ENCODE data around the gene BAIAP2.

The BAIAP2 gene

DNA sequence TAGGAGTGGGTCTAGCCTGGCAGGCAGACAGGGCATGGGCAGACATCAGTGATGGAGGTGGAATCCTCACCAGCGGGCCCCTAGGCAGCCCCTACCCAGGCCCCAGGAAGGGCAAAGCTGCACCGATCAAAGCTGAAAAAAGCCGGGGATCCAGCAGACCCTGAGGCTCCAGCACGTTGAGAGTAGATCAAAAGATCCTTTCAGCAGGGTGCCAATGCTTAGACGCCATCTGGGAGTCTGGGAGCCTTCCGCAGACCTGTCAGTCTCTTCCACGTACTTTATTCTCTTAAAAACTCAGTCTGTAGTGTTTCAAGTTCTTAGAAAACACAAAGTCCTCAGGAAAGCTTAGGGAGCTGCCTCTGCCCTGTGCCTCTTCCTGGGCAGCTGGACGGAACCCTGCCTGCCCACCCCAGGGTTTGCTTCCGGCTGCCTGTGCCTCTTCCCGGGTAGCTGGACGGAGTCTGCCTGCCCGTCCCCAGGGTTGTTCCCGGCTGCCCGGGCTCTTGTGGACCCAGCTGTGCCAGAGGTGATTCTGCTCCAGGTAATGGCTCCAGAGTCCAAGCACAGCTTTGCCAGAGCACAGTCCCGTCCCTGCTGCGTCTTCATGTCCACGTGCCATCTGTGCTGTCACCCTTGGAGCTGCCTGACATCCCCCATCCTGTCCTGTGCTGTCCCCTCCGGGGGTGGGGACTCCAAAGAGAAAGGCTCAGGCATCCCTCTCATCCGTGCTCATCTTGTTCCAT, 79.6 kb downstream of the BAIAP2 start:
- no peak for DNase-seq

DNA sequence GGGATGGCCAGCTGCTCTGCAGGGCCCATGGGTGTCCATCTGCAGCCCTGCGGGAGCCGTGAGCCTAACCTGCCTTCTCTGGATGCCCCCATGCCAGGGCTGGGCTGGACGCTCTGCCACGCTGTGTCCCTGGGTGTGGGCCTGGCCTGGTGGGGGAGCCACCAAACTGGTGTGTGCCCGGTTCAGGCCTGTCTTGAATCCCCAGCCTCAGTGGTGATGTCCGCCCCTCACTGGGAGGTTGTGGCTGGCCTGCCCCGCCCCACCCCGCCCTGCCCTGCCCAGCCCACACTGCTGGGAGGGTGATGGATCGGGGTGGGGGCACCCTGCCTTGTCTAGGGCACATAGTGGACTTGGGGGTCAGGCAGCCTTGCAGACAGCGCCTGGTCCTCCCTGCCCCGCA, 80.3 kb downstream of the BAIAP2 start:
- no peak for DNase-seq

DNA sequence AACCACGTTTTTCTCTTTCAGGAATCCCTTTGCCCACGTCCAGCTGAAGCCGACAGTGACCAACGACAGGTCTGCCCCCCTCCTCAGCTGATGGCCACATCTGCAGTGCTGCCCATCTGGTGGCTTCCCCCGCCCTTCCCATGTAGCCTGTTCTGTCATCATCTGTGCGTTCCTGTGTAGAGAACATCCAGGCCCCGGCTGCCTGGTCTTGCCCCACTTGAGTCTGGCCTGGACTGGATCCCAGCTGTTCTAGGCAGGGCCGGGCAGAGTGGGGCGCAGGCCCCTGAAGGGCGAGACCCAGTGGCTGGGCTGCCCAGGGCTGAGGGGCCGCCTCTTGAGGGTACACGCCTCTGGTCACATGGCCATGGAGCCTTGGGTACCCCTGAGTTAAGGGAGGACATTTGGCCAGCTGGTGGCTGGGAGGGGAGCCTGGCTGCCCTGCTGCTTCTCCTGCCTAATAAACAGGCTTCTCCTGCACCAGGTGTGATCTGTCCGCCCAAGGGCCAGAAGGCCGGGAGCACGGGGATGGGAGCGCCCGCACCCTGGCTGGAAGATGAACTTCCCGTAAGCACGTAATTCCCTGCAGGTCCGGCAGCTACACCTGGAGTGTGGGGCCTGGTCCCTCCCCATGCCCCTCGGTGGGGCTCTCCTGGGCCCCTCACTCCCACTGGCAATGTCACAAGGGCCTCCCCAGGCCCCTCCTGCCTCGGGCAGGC, 81.0 kb downstream of the BAIAP2 start:
- DNase-seq: no peak

DNA sequence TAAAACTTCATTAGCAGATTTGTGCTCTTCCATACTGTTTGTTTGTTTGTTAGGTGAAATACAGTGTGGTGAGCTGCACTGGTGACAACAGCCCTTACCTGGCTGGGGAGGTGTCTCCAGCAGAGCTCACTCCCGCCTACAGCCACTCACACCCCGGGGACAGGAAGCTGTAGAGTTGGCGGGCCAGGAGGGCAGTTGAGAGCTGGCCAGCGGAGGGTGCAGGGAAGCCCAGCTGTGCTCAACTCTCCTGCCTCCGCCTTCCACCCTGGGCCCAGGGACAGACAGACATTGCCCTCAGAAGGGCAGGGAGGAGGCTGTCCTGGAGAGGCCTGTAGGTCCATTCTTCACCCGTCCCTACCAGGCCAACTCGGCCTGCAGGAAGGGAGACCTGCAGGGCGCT, 81.8 kb downstream of the BAIAP2 start:
- DNase-seq: no peak

DNA sequence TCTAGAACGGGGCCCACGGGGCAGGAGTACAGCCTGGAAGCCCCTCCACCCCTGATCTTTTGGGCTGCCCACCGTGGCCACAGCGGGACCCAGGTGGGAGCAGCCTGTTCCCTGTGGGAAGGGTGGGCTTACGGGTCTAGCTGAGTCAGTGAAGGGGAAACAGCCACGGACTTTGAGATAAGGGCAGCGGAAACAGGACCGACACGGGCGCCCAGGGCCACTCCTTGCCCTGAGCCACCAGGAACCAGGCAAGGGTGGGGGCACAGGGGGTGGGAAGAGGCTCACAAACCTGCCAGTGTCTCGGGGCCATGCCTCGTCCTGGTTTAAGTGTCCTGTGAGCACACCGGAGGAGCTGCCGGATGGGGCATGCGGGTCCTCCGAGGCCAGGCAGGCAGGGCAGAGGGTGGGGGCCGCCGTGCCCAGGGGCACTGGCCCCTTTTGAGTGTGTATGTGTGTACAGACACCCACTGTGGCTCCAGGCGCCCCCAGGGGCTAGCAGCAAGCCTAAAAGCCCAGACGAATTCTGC, 82.8 kb downstream of the BAIAP2 start:
- DNase-seq: no peak

DNA sequence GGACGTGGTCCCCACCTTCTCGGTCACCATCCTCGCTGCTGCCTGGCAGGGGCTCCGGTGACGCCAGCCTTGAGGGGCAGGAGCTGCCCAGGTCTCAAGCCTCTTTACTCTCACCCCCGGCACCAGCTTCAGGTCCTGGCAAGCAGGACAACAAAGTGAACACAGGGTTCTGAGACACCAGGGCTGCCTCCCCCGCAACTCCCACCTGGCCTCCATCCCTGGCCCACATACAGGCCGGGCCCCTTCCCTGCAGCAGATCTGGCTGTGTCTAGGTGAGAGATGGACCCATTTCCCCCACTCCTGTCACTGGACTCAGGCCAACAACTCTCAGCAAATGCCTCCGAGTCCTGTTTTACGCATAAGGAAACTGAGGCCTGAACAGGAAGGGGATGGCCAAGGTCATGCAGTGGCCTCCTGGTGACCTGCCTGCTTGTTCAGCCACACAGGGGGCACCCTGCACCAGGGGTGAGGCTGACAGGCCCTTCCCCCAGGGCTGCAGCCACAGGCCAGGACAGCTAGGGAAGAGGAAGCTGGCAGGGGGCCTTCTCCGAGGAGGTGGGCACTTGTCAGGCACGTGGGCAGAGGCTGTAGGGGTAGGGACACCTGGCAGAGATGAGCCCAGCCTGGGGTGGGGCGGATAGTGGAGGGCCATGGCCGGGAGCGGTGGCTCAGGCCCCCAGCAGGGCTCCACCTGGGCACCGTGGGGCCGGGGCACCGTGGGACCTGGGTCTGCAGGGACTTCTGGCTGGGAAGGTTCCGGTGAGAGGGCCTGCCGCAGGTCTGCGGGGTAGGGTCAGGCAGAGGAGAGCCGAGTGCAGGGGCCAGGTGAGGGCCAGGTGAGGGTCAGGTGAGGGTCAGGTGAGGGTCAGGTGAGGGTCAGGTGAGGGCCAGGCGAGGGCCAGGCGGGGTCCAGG, 83.6 kb downstream of the BAIAP2 start:
- DNase-seq: no peak

DNA sequence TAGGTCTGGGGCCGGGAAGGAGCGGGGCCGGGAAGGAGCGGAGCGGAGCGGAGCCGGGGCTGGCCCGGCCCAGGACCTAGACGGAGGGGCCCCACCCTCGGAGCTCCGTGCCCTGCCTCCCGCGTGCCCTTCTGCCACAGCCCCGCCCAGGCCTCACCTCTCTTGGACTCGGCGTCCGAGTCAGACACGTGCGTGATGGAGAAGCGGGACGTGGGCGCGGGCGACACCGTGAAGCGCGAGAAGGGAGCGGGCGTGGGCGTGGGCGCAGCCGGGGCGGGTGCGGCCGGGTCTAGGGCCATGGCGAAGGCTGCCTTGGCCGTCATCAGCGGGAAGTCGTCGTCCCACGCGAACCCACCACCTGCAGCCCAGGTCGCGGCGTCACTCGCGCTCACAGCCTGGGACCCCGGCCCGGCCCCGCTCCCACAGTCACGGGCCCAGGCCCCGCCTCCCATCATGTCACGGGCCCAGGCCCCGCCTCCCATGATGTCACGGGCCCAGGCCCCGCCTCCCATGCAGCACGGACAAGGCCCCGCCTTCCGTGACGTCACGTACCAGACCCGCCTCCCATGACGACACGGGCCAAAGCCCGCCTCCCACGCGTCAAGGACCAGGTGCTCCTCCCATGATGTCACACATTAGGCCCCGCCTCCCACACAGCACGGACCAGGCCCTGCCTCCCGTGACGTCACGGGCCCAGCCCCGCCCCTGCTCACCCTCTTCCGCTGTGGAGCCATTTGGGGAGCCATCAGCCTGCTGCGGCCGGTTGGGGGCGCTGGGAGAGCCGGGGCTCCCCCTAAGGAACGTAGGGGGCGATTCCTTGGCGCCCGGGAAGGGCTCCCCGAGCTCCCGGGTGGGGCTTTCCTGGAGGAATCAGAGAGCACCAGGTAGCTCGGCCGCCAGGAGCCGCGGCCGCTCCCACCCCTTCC, 84.5 kb downstream of the BAIAP2 start:
- DNase-seq: peak; percentile 85

DNA sequence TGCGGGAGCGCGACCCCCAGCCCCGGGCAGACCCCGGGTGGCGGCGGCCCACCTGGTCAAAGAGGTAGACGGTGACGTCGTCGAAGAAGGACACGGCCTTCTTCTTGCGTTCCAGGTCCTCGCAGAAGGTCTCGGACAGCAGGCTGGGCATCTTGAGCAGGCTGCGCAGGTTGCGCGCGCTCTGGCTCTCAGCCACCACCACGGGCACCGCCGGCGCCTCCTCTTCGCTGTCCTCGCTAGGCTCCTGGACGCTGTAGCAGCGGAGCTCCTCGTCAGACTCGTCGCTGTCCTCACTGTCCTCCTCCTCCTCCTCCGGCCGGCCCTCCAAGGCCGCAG, 85.2 kb downstream of the BAIAP2 start:
- DNase-seq: no peak

DNA sequence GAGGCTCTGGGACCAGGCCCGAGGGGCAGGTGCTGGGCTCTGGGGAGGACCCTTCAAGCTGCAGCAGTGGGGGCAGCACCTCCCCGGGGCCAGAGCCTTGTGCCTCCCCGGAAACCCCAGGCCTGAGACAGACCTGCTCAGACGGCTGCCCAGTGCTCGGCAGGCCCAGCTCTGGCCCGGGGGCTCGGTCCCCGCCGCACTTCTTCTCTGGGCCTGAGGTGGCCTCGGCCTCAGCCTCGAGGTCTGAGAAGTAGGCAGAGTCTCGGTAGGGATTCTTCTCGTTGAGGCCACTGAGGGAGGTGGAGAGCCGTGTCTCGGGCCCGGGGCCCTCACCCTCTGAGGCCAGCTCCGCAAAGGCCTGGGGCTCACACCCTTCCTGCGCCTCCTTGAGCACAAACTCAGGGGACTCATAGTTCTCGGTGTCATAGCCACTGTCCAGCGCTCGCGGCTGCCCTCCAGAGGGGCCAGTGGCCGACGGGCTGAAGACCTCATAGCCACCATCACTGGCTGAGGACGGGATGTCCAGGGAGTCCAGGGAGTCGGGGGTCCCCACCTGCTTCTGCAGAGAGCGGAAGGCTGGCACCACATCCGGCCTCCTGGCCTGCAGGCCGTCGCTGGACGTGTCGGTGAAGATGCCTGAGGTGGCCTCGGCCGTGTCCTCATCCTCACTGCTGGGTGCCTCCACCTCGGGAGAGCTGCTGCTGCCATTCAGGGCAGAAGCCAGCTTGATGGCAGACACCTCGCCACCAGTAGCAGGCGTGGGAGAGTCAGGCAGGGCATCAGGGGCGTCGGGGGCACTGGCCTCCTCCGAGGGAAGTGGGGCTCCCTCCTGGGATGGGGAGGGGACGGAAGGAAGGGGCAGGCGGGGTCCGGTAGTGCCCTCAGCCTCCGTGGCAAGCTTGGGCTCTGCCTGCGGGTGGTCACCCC, 86.0 kb downstream of the BAIAP2 start:
- no peak for DNase-seq

DNA sequence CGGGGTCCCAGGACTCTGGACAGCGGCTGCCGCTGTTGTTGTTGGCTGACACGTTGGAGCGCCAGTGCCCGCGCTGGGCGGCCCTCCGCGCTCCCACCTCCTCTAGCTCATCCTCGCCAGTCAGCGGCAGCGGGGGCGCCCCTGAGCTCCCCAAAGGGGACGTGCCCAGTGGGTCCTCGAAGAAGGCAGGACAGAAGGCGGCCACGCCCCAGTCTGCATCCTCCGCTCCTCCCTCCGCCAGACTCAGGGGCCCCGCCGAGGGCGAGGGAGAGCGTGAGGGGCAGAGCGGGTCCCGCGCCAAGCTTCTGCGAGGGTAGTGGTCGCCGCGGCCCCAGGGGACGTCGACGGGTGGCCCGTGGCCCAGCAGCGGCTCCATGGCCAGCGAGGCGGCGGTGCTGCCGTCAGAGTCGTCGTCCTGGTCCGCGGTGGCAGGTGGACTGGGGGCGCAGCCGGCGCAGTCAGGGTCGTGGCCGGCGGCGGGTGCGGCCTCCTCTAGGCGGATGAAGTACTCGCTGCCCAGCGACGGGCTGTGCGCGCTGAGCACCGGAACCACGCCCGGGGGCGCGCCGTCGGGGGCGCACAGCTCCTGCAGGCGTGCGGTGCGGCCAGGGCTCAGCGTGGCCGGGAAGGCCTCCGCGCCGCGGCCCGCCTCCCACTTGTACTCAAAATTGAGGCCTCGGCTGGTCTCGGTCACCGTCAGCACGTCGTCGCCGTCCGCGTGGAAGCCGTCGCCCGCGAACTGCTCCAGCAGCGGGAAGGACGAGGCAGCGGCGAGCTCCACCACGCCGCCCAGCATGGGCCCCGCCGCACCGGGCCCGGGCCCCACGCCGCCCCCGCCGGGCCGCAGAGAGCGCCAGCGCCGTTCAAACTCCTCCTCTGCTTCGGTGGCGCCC, 87.1 kb downstream of the BAIAP2 start:
- no peak for DNase-seq

DNA sequence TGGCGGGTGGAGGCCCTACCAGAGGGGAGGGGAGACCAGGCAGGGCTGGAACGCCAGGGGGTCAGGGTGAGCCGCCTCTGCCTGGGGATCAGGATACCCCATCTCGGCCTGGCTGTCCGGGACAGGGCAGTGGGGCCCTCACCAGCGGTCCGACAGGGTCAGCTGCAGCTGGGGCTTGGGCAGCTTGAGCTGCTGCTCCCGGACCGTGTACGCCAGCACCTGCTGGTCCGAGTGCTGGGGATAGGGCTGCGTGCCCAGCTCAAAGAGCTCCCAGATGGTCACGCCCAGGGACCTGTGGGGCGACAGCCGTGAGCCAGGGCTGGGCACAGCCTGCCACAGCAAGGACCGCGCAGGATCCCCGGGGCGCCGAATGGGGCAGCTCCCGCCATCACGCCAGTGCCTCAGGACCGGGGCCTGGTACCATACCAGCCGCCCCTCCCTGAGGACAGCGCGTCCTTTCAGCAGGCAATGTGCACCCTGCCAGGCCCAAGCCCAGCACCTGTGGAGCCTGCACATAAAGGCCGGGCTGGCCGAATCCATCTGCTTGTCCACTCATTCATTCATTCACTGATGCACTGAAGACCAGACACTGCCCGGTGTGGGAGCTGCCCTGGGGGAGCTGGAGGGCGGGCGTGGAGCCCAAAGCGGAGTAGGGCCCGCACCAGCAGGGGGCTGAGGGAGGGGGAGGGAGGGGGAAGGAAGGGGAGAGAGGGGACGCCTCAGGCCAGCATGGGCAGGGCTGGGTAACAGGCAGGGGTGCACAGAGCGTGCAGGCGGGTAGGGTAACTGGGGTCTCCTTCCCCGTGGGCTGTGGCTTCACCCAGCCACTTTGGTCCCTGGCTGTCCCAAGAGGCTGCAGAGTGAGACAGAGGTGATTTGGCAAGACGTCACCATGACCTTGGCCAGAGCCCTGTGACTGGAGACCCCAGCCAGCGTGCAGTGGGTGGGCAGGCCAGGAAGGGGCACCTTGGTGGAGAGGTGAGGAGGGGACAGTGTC, 88.4 kb downstream of the BAIAP2 start:
- DNase-seq: no peak

DNA sequence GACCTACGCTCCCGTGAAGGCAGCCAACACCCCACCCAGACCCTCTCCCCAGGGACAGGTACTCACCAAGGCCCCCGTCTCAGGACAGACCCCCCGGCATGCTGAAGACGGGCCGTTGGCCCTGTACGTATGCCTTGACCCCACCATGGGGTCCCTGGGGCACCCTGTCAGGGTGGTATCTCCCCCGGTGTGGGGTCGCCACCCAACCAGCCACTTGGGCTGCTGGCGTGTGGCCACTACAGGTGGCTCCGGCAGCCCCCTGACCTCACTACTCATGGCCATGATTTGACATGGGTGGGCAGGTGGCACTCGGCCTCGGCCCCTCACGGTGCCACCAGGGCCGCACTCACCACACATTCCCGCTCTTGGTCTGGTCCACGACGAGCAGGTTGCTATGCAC, 89.4 kb downstream of the BAIAP2 start:
- no peak for DNase-seq

DNA sequence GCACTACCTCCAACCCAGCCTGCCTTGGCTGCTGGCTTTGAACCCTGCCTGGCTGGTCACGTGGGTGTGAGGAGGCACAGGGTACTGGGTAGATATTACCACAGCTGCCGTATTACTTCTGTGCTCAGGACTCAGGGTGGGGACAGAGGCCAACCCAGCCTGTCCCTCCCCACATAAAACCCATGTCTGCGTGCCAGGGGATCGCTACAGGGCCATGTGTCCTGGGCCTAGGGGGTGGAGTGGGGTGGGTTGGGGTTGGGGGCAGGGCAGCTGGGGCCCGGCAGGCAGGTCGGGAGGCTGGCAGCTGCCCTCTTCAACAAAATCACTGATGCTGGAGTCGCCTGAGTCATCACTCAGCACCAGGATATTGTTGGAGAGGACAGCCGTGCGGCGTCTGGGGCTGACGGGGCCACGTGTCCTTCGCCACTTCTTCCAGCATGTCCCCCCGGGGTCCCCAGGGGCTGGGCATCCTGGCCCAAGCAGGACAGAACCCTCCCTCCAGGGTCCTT, 90.7 kb downstream of the BAIAP2 start:
- DNase-seq: no peak

DNA sequence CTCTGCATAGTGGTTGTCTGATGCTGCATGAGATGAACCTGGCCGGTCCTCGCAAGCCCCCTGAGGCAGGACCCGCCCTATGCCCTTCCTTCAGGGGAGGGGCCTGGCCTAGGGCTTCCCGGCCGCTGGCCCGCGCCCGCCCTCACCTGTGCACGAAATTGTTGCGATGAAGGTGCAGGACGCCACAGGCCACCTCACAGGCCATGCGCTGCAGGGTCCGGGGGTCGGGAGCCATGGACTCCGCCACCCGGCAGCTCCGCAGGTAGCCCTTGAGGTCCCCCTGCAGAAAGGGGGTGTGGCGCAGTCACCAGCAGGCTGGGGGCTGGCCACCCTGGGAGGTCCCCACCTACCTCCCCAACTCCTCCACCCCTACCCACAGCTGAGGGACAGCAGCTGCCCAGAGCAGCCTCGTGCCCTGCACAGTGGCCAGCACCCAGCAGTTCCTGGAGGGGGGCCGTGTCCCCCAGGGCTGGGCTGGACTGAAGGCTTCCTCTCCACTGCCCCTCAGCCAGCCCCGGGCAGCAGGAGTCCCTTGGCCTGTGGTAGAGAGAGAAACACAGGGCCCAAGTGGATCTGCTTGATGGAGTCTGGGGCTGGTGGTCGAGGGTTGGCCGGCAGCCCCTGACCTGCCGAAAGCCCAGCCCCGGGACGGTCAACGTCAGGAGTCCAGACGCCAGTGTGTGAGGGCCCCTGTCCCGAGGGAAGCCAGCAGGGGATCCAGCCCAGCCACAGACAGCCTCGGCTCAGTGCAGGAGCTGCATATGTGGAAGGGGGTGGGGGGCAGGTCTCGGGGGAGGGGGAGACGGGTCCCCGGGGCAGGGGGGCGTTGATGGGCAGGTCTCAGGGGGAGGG, 91.6 kb downstream of the BAIAP2 start:
- no peak for DNase-seq

DNA sequence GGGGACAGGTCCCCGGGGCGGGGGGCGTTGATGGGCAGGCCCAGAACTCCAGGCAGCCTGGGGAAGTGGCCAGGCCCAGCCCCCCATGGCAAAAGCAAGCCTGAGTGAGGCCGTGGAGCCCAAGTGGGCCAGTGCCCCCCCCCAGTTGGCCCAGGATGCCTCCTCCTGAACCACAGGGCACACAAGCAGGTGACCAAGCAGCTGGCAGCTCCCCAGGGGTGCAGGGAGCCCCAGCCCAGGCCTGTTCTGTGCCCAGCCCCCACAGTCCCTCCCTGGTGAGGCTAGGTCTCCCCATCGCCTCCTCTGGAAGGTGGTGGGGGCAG, 92.1 kb downstream of the BAIAP2 start:
- DNase-seq: no peak

DNA sequence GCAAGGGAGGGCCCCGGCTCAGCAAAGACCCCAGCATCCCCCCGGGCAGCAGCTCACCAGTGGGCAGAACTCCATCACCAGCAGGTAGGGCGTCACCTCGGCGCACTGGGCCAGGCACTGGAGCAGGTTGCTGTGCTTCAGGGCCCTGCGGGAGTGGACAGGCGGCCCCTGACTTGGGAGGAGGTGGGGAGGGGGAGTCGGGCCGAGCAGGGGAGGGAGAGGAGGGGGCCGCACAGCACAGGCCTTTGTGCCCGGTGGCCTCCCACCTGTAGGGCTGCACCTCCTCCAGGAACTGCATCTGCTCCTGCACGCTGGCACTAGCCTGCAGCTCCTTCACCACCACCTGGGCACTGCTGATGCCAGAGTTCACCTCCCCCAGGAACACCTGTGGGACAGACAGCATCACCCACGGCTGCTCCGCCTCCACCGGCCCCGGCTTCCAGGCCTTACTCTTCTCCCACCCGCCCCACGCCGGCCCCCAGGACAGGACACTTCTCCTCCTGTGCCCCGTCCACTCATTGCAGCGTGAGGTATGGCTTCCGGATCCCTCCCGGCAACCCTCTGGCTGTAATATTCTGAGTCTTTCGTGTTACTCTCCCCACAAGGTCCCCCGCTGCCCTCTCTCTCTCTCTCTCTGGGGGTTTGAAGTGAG, 92.7 kb downstream of the BAIAP2 start:
- no peak for DNase-seq

DNA sequence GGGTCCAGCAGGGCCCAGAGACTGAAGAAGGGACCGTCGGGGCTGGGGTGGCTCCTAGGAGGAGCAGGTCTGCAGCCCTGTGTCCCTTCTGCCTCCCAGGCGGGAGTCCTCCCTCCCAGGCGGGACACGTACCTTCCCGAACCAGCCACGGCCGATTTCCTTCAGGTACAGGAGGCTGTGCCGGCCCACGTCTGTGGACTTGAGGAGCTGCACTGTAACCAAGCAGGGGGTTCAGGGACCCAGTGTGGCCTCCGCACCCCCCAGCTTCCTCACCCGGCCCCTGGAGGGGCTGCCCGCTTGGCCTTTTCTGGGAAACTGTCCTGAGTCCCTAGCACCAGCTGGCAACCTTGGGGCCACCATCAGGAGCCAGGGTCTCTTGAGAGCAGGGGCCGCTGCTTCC, 93.4 kb downstream of the BAIAP2 start:
- DNase-seq: no peak

All from stimulated activated CD4-positive, alpha-beta T cell treated with anti-CD3 and anti-CD28 coated beads, Interleukin-4, amount 100 ng/mL, for 24 hours (primary cell).